Activated CD4-positive, CD25-positive, alpha-beta regulatory T cell treated with anti-CD3 and anti-CD28 coated beads, Interleukin-2, amount 50 U/mL, for 24 hours (primary cell): Measurements from ENCODE around the gene FLT3LG.
"Not testable (repeated sequence)": the region's sequence is repeated elsewhere in the genome, so short reads cannot be mapped to it uniquely, and the experiment has no call there.

Source experiments
- ATAC-seq, 2 donors: fragments of 150-1000 bp; cut with Tn5 transposase; one replicate each; pipeline ENCODE4 v1.10.0; 2021; ENCODE audit warnings: mild to moderate bottlenecking in 1 of 2, moderate library complexity in 1 of 2

Gene FLT3LG

GRCh38 chr19:49441210-49441959 lies 32.6 kb upstream of the FLT3LG start, which contains the start of gene SLC17A7:
Gene SLC17A7, minus strand, starts transcription at chr19:49441527. Its CDS starts 148 bp downstream, at chr19:49441379.
- ATAC-seq = no peak

- no peak for ATAC-seq
Observed at GRCh38 chr19:49441960-49442350, 32.1 kb upstream of the FLT3LG start.

GRCh38 chr19:49442354-49442753 lies 31.7 kb upstream of the FLT3LG start:
- no peak for ATAC-seq

GRCh38 chr19:49442771-49443365 lies 31.1 kb upstream of the FLT3LG start:
- ATAC-seq = peak; percentile 6 to 16

- peak; percentile 95 to 97 for ATAC-seq
Observed at GRCh38 chr19:49443366-49444099, 30.5 kb upstream of the FLT3LG start.

GRCh38 chr19:49444100-49444700 lies 29.8 kb upstream of the FLT3LG start:
- ATAC-seq = not testable (repeated sequence)

- ATAC-seq = no peak
Observed at GRCh38 chr19:49445997-49446396, 28.0 kb upstream of the FLT3LG start.

- no peak for ATAC-seq
Observed at GRCh38 chr19:49447485-49448431, 26.3 kb upstream of the FLT3LG start.

- ATAC-seq = no peak
Observed at GRCh38 chr19:49448432-49448786, 25.6 kb upstream of the FLT3LG start.

- no peak for ATAC-seq
Observed at GRCh38 chr19:49450405-49450804, 23.6 kb upstream of the FLT3LG start.

- ATAC-seq = peak; percentile 71 to 77
Observed at GRCh38 chr19:49451430-49452181, 22.4 kb upstream of the FLT3LG start, which contains the start of gene PIH1D1. Gene PIH1D1, minus strand, starts transcription at chr19:49451814. Its CDS starts 240 bp downstream, at chr19:49451574.

GRCh38 chr19:49453013-49453756 lies 20.8 kb upstream of the FLT3LG start, which contains the start of gene ALDH16A1:
Gene ALDH16A1, plus strand, starts transcription at chr19:49453225. Its CDS starts 107 bp downstream, at chr19:49453332.
- ATAC-seq = peak; percentile 92 to 95

GRCh38 chr19:49453757-49454240 lies 20.2 kb upstream of the FLT3LG start:
- no peak for ATAC-seq

- ATAC-seq = no peak
Observed at GRCh38 chr19:49455773-49456172, 18.2 kb upstream of the FLT3LG start.

GRCh38 chr19:49456326-49456725 lies 17.7 kb upstream of the FLT3LG start:
- ATAC-seq = no peak

- ATAC-seq = no peak
Observed at GRCh38 chr19:49458567-49458903, 15.5 kb upstream of the FLT3LG start.

GRCh38 chr19:49459388-49459787 lies 14.6 kb upstream of the FLT3LG start:
- no peak for ATAC-seq

GRCh38 chr19:49461130-49461529 lies 12.9 kb upstream of the FLT3LG start:
- ATAC-seq = not testable (repeated sequence)

- no peak for ATAC-seq
Observed at GRCh38 chr19:49461656-49462055, 12.4 kb upstream of the FLT3LG start.

- ATAC-seq = no peak
Observed at GRCh38 chr19:49462492-49462891, 11.5 kb upstream of the FLT3LG start.
